Cardiac fibroblast (primary cell): ENCODE data around the gene KDM1A.

Experiments
- DNase-seq, 2 donors: peaks; one replicate each; pipeline versions ENCODE4 v3.0.0 to v3.0.0-alpha.2; 2010; ENCODE audit warnings: low read depth in 2 of 2
- H3K4me3 ChIP-seq, 2 donors: replicated peaks in 1 of 2; 1 replicate in 1 of 2; 2 replicates in 1 of 2; pipeline ENCODE4 v1.5.1; 2011; ENCODE audit warnings: low read depth in 2 of 2, low read length in 2 of 2, mild to moderate bottlenecking in 2 of 2, moderate library complexity in 1 of 2
- TF ChIP-seq, protein P1 (sequence below): IDR thresholded peaks from one replicate; pipeline ENCODE4 v1.5.1; 2011; ENCODE audit warnings: low read depth, mild to moderate bottlenecking, low read length, inconsistent platforms

KDM1A gene

DNA sequence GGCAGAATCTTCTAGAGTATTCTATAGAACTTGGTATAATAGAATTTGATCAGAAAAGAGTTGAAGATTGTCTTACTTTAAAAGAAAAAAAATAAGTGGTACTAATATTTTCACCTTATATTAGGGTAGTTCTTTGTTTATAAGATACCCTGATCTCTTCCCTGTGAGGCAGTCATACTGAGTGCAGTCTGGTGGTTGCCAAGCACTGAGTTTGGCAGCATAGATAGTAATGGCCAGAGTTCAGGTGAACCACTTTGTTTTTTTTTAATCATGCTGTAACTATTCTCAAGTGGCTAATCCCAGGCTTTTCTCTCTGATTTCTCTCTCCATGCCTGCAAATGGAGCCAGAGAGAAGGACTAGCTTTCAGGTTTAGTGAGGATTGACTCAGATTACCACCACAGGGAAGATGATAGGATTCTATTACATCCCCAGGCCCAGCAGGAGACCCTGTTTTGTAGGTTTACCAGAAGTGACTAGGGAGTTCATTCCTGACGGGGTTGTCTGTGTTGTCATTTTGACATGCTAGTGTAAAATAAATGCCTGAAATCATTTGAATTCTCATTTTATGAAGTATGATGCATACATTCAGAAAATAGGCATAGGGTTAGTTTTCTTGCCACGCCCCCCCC is 16.7 kb downstream of the KDM1A start:
- TF ChIP-seq, protein P1, sequence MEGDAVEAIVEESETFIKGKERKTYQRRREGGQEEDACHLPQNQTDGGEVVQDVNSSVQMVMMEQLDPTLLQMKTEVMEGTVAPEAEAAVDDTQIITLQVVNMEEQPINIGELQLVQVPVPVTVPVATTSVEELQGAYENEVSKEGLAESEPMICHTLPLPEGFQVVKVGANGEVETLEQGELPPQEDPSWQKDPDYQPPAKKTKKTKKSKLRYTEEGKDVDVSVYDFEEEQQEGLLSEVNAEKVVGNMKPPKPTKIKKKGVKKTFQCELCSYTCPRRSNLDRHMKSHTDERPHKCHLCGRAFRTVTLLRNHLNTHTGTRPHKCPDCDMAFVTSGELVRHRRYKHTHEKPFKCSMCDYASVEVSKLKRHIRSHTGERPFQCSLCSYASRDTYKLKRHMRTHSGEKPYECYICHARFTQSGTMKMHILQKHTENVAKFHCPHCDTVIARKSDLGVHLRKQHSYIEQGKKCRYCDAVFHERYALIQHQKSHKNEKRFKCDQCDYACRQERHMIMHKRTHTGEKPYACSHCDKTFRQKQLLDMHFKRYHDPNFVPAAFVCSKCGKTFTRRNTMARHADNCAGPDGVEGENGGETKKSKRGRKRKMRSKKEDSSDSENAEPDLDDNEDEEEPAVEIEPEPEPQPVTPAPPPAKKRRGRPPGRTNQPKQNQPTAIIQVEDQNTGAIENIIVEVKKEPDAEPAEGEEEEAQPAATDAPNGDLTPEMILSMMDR: no peak
- no peak for DNase-seq
- H3K4me3 ChIP-seq: no peak overlapping the region

DNA sequence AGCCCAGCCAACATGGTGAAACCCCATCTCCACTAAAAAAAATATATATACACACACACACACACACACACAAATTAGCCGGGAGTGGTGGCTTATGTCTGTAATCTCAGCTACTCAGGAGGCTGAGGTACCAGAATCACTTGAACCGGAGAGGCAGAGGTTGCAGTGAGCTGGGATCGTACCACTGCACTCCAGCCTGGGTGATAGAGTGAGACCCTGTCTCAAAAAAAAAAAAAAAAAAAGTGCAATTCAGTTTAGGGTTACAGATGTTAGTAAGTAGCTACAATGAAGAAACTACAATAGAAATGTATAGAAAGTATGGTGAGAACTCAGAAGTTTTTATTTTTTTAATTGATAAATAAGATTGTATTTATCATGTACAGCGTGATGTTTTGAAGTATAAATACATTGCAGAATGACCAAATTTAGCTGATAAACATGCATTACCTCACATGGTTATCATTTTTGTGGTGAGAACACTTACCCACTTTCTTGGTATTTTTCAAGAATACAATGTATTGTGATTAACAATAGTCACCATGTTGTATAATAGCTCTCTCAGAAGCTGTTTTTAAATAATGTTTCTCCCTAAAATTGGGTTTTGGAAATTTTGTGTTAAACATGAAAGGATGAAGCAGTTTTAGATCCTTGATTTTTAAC is 17.9 kb downstream of the KDM1A start:
- DNase-seq: peak in 1 of 2 donors; percentile 29
- H3K4me3 ChIP-seq: no peak overlapping the region
- TF ChIP-seq, protein P1: no peak

DNA sequence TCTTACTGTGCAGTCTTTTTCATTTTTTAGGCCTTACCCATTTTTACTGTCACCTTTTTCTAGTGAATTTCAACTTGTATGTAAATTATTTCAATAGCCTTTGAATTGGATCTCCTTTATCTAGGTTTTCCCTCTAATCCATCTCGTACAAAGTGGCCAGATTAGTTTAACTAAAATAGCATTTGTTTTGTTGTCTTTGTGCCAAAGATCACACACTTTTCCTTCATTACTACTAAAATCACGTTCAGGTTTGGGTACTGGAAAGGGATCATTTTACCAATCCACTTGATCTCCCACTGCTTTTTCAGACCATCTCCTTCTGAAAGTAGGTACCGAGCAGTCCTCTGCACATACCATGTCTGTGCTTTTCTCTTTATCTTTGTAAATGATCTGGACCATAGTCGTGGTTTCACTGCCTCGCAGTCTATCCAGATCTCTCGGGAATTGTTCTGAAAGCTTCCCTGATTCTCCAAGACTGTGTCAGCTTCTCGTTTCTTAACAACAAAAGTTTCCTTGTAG is 20.1 kb downstream of the KDM1A start:
- H3K4me3 ChIP-seq: no peak overlapping the region
- TF ChIP-seq, protein P1: no peak
- DNase-seq: no peak

DNA sequence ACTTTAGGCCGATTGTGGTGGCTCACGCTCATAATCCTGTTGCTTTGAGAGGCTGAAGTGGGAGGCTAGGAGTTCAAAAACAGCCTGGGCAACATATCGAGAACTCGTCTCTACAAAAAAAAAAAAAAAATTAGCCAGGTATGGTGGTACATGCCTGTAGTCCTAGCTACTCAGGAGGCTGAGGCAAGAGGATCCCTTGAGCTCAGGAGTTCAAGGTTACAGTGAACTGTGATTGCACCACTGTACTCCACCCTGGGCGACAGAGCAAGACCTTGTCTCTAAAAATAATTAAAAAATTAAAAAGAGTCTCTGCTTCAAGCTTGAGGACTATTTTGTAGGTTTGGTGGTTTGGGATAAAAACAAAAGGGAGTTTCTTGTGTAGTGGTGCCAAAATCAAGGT is 21.2 kb downstream of the KDM1A start:
- TF ChIP-seq, protein P1: no peak
- no peak overlapping the region for H3K4me3 ChIP-seq

DNA sequence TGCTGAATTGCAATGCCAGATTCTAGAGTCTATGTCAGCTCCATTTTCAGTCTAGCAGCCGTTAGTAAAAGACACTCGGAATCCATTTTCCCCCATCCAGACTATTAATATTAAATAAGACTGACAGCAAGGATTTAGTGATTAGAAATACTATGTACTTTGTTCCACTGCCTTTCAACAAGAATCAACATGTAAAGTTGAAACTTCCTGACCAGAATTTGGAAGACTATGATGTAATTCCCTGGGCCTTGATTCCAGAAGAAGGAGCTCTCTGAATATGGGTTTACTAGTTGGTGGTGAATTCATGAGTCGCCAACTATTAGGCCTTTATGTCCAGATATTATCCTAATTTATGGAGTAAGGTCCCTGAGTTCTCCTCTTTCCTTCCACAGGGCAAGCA is 24.8 kb downstream of the KDM1A start:
- no peak overlapping the region for H3K4me3 ChIP-seq
- no peak for DNase-seq
- TF ChIP-seq, protein P1: no peak

More for the DNA sequence above, 21.2 kb downstream of the KDM1A start:
- DNase-seq: no peak

DNA sequence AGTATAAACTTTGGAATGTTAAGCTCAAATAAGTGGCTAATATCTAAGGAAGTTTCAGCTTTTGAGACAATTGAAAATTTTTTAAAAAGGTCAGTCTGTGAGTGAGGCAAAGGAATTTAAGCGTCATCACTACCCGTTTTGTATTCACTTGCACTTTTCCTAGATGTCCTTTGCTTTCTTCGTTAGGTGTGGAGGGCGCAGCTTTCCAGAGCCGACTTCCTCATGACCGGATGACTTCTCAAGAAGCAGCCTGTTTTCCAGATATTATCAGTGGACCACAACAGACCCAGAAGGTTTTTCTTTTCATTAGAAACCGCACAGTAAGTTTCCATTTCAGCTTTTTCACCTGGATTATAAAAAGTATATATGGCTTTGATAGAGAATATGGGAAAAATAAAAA is 30.9 kb downstream of the KDM1A start:
- no peak overlapping the region for H3K4me3 ChIP-seq
- DNase-seq: no peak
- TF ChIP-seq, protein P1: no peak
